Spleen (tissue), 11 donors: ENCODE results near the gene PUM2. TPM values are rescaled to one million over a fixed set of nuclear protein-coding genes. Genes with fewer than 3 reads are reported as not detected.
A peak's percentile ranks its signal among the peaks of the same experiment; 100 is the strongest.

ENCODE experiments used
- DNase-seq: peaks from one replicate; pipeline ENCODE4 v3.0.0-alpha.2; 2020
- H3K27ac ChIP-seq, 8 donors: fragments of 200-600 bp; sonication (generic) in 7 of 8; 1 replicate in 4 of 8; 2 replicates in 4 of 8; pipeline versions ENCODE4 v1.5.0 to v1.8.0; 2016 to 2021; ENCODE audit warnings: inconsistent platforms in 4 of 8, mild to moderate bottlenecking in 4 of 8, moderate library complexity in 1 of 8
- H3K27me3 ChIP-seq, 7 donors: fragments of 200-600 bp; sonication (generic) in 6 of 7; replicated peaks in 1 of 7; 1 replicate in 4 of 7; 2 replicates in 3 of 7; pipeline versions ENCODE4 v1.5.0 to v1.8.0; 2016 to 2021; ENCODE audit warnings: inconsistent platforms in 3 of 7, mild to moderate bottlenecking in 1 of 7
- H3K36me3 ChIP-seq, 6 donors: fragments of 200-600 bp; sonication (generic) in 5 of 6; 1 replicate in 4 of 6; 2 replicates in 2 of 6; pipeline versions ENCODE4 v1.5.0 to v1.8.0; 2016 to 2021; ENCODE audit warnings: inconsistent platforms in 2 of 6
- H3K4me1 ChIP-seq, 6 donors: fragments of 200-600 bp; sonication (generic) in 5 of 6; 1 replicate in 3 of 6; 2 replicates in 3 of 6; pipeline versions ENCODE4 v1.5.0 to v1.8.0; 2016 to 2021; ENCODE audit warnings: inconsistent platforms in 3 of 6
- H3K4me3 ChIP-seq, 8 donors: fragments of 200-600 bp; sonication (generic) in 7 of 8; 1 replicate in 4 of 8; 2 replicates in 4 of 8; pipeline versions ENCODE4 v1.5.0 to v1.8.0; 2016 to 2021; ENCODE audit warnings: inconsistent platforms in 4 of 8, mild to moderate bottlenecking in 4 of 8, moderate library complexity in 2 of 8
- H3K9me3 ChIP-seq, 8 donors: fragments of 200-600 bp; sonication (generic) in 7 of 8; 1 replicate in 4 of 8; 2 replicates in 4 of 8; pipeline versions ENCODE4 v1.5.0 to v1.8.0; 2016 to 2021; ENCODE audit warnings: inconsistent platforms in 4 of 8
- CTCF ChIP-seq, 11 experiments: fragments of 200-600 bp in 7 of 11; fragments of 450-650 bp in 4 of 11; sonication (generic) in 4 of 11; IDR thresholded peaks in 8 of 11; conservative IDR thresholded peaks in 3 of 11; 1 replicate in 7 of 11; 2 replicates in 4 of 11; pipeline versions ENCODE4 v1.4.0 to v1.8.0; 2016 to 2021; ENCODE audit warnings: antibody characterized with exemption in 11 of 11, inconsistent platforms in 4 of 11, mild to moderate bottlenecking in 1 of 11
- POLR2A ChIP-seq, 3 donors: fragments of 450-650 bp; IDR thresholded peaks; one replicate each; pipeline ENCODE4 v1.5.1; 2017; ENCODE audit warnings: antibody characterized with exemption in 3 of 3, mild to moderate bottlenecking in 1 of 3
- POLR2AphosphoS5 ChIP-seq, 3 donors: sonication (generic); formaldehyde crosslinking; IDR thresholded peaks; one replicate each; pipeline ENCODE4 v1.5.1; 2017; ENCODE audit warnings: antibody characterized with exemption in 3 of 3
- whole genome bisulfite sequencing, 5 donors: extraction: QIAGEN DNeasy Blood & Tissue Kit in 3 of 5; methylation state at CpG; one replicate each; pipeline versions ENCODE4 v1.1.5 to v1.1.7; 2013 to 2018; 5-methylcytosine and 5-hydroxymethylcytosine counted together
- intact Hi-C: fragments of 100-400 bp; cut with DNase I; formaldehyde crosslinking; loops from one replicate; pipeline ENCODE4 v1.15.0; 2023; ENCODE audit warnings: low total_unique reads
- polyA plus RNA-seq, 3 donors: library from polyadenylated mRNA; stranded (reverse); fragments of 200-250 nt; gene quantifications; one replicate each; pipeline ENCODE4 v1.2.1, GENCODE V29; 2013
- total RNA-seq, 7 donors: library from RNA; depleted of rRNA in 3 of 7; stranded (reverse); fragments of >200 nt in 3 of 7; fragmentation: NEBNext Ultra II Directional in 4 of 7; extraction: Animal tissue kit (Norgen Biotek cat#: 25700) in 4 of 7; gene quantifications; one replicate each; pipeline versions ENCODE4 v1.1.0 to v1.2.1, GENCODE V29; 2016 to 2021
- donor health status: healthy with polysubstance abuse.
- donor health status: DM: no; HTN: no; CAD: no; lungs with moderate emphysema.
- donor health status: DM: no; HTN: no; CAD: no.
- donor health status: Bipolar disorder and iron deficiency.
- donor health status: healthy.
- donor health status: DM: no; HTN: no; CAD: no.
- donor health status: DM: yes; HTN: yes; CAD: no.

Gene PUM2
- total and polyA plus RNA-seq, 10 donors: 29.2 to 137 (median 91.0) TPM

- H3K4me1 ChIP-seq: peaks cover 0 to 11% (median 3%) of the 10 kb centered on the region in 6 donors
- TF ChIP-seq CTCF (IDR thresholded peaks at IDR 0.05 in 8 of 11, conservative IDR thresholded peaks at IDR 0.05 in 3 of 11) (no peak), POLR2A (IDR thresholded peaks at IDR 0.05) (no peak), POLR2AphosphoS5 (IDR thresholded peaks at IDR 0.05) (no peak)
- 62 to 80% (median 76%) methylated on average over 3 of the region's 3 CpGs for WGBS, 5 donors
- no peaks in the 10 kb centered on the region for H3K36me3 ChIP-seq
- intact Hi-C loops: no loop called here
- no peak overlapping the region for H3K27ac ChIP-seq
- DNase-seq: no peak
- H3K4me3 ChIP-seq: no peak overlapping the region
- no peaks in the 10 kb centered on the region for H3K27me3 ChIP-seq
- peaks cover 0 to 6% (median under 1%) of the 10 kb centered on the region in 8 donors for H3K9me3 ChIP-seq
These were observed 22.4 kb upstream of the PUM2 start for GRCh38 chr2:20372896-20373640.

GRCh38 chr2:20371323-20372025, 20.8 kb upstream of the PUM2 start:
- Histone ChIP-seq H3K27ac (peak overlapping the region in 1 of 8 donors; percentile 24), H3K9me3 (peaks cover 0 to 15% (median 4%) of the 10 kb centered on the region in 8 donors)

GRCh38 chr2:20370191-20370590, 19.5 kb upstream of the PUM2 start:
- WGBS, 5 donors: 76 to 86% (median 84%) methylated on average over 5 of the region's 5 CpGs
- Histone ChIP-seq H3K27me3 (no peaks in the 10 kb centered on the region), H3K4me3 (no peak overlapping the region), H3K36me3 (no peaks in the 10 kb centered on the region), H3K27ac (no peak overlapping the region), H3K9me3 (peaks cover 0 to 15% (median 4%) of the 10 kb centered on the region in 8 donors), H3K4me1 (peaks cover 0 to 11% (median 3%) of the 10 kb centered on the region in 6 donors)
- DNase-seq: no peak
- intact Hi-C loops: no loop called here
- TF ChIP-seq CTCF (IDR thresholded peaks at IDR 0.05 in 8 of 11, conservative IDR thresholded peaks at IDR 0.05 in 3 of 11): no peak
- TF ChIP-seq POLR2A (IDR thresholded peaks at IDR 0.05): no peak
- TF ChIP-seq POLR2AphosphoS5 (IDR thresholded peaks at IDR 0.05): no peak

More at GRCh38 chr2:20371323-20372025, 20.8 kb upstream of the PUM2 start:
- no peak for DNase-seq
- no peak overlapping the region for H3K4me3 ChIP-seq
- 52 to 81% (median 68%) methylated on average over 4 of the region's 4 CpGs for WGBS, 5 donors
- peaks cover 0 to 11% (median 3%) of the 10 kb centered on the region in 6 donors for H3K4me1 ChIP-seq
- H3K36me3 ChIP-seq: no peaks in the 10 kb centered on the region
- intact Hi-C loops: no loop called here
- H3K27me3 ChIP-seq: no peaks in the 10 kb centered on the region
- TF ChIP-seq POLR2AphosphoS5 (IDR thresholded peaks at IDR 0.05) (no peak), CTCF (IDR thresholded peaks at IDR 0.05 in 8 of 11, conservative IDR thresholded peaks at IDR 0.05 in 3 of 11) (no peak), POLR2A (IDR thresholded peaks at IDR 0.05) (no peak)

GRCh38 chr2:20369366-20369765, 18.7 kb upstream of the PUM2 start:
- no peak for DNase-seq
- intact Hi-C loops: no loop called here
- Histone ChIP-seq H3K27ac (peak overlapping the region in 2 of 8 donors; percentile 8 to 28), H3K27me3 (no peaks in the 10 kb centered on the region), H3K9me3 (peaks cover 0 to 15% (median 4%) of the 10 kb centered on the region in 8 donors), H3K36me3 (no peaks in the 10 kb centered on the region), H3K4me1 (peaks cover 0 to 11% (median 3%) of the 10 kb centered on the region in 6 donors), H3K4me3 (no peak overlapping the region)
- 60 to 78% (median 70%) methylated on average over 9 of the region's 9 CpGs for WGBS, 5 donors
- TF ChIP-seq POLR2A (IDR thresholded peaks at IDR 0.05): no peak
- peak in 1 of 3 donors; percentile 8 for TF ChIP-seq POLR2AphosphoS5 (IDR thresholded peaks at IDR 0.05)
- TF ChIP-seq CTCF (IDR thresholded peaks at IDR 0.05 in 8 of 11, conservative IDR thresholded peaks at IDR 0.05 in 3 of 11): no peak
